ENCODE results near the gene OCEL1. TPM values are rescaled to one million over a fixed set of nuclear protein-coding genes. Genes with fewer than 3 reads are reported as not detected.

Gene OCEL1
- total and polyA plus RNA-seq, 2 of the 13 experiments (the other 11 are each of a cell fraction or from before 2014, with no cell fraction given) = 10.6 to 17.2 TPM

DNA sequence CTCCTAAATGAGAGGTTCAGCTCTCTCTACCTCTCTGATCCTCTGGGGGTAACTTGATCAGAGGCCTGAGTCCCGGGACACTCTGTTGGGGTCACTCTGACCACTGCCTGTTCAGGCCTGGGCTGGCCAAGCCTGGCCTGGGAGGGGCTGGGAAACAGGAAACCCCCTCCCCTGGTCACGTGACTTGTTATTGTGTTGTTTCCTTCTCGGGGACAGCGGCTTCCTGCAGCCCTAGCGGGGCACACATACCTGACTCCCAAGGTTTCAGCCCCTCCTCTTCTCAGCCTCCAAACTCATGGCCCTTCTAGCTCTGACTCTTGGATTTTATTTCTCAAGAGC lies 38.6 kb downstream of the OCEL1 start, which contains the start of gene USHBP1 (continued):
- TF ChIP-seq, protein P1, sequence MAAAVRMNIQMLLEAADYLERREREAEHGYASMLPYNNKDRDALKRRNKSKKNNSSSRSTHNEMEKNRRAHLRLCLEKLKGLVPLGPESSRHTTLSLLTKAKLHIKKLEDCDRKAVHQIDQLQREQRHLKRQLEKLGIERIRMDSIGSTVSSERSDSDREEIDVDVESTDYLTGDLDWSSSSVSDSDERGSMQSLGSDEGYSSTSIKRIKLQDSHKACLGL (CRISPR knock-in tag; IDR thresholded peaks at IDR 0.05) = no peak
- TF ChIP-seq ZNF598 (CRISPR knock-in tag; IDR thresholded peaks at IDR 0.05; ENCODE audit: borderline replicate concordance) = no peak
- TF ChIP-seq, protein P2, sequence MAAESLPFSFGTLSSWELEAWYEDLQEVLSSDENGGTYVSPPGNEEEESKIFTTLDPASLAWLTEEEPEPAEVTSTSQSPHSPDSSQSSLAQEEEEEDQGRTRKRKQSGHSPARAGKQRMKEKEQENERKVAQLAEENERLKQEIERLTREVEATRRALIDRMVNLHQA (CRISPR knock-in tag; IDR thresholded peaks at IDR 0.05) = no peak
- TF ChIP-seq PTBP1 (IDR thresholded peaks at IDR 0.05; ENCODE audit: low read depth, low read length, poor library complexity, severe bottlenecking) = no peak
- TF ChIP-seq ZIK1 (CRISPR knock-in tag; IDR thresholded peaks at IDR 0.05; ENCODE audit: borderline replicate concordance, low read depth) = no peak
- TF ChIP-seq ZNF672 (CRISPR knock-in tag; IDR thresholded peaks at IDR 0.05) = no peak
- no peak; the same call in 1 of the 2 replicates for TF ChIP-seq GATAD2A (CRISPR knock-in tag; IDR thresholded peaks at IDR 0.05)
- no peak for TF ChIP-seq ZNF263 (CRISPR knock-in tag; IDR thresholded peaks at IDR 0.05)
- peak; percentile 41; the same call in 1 of the 2 replicates for TF ChIP-seq ZFX (CRISPR knock-in tag; IDR thresholded peaks at IDR 0.05; ENCODE audit: low read depth)
- TF ChIP-seq, protein P3, sequence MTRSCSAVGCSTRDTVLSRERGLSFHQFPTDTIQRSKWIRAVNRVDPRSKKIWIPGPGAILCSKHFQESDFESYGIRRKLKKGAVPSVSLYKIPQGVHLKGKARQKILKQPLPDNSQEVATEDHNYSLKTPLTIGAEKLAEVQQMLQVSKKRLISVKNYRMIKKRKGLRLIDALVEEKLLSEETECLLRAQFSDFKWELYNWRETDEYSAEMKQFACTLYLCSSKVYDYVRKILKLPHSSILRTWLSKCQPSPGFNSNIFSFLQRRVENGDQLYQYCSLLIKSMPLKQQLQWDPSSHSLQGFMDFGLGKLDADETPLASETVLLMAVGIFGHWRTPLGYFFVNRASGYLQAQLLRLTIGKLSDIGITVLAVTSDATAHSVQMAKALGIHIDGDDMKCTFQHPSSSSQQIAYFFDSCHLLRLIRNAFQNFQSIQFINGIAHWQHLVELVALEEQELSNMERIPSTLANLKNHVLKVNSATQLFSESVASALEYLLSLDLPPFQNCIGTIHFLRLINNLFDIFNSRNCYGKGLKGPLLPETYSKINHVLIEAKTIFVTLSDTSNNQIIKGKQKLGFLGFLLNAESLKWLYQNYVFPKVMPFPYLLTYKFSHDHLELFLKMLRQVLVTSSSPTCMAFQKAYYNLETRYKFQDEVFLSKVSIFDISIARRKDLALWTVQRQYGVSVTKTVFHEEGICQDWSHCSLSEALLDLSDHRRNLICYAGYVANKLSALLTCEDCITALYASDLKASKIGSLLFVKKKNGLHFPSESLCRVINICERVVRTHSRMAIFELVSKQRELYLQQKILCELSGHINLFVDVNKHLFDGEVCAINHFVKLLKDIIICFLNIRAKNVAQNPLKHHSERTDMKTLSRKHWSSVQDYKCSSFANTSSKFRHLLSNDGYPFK (CRISPR knock-in tag; IDR thresholded peaks at IDR 0.05; ENCODE audit: borderline replicate concordance) = no peak
- TF ChIP-seq, protein P4, sequence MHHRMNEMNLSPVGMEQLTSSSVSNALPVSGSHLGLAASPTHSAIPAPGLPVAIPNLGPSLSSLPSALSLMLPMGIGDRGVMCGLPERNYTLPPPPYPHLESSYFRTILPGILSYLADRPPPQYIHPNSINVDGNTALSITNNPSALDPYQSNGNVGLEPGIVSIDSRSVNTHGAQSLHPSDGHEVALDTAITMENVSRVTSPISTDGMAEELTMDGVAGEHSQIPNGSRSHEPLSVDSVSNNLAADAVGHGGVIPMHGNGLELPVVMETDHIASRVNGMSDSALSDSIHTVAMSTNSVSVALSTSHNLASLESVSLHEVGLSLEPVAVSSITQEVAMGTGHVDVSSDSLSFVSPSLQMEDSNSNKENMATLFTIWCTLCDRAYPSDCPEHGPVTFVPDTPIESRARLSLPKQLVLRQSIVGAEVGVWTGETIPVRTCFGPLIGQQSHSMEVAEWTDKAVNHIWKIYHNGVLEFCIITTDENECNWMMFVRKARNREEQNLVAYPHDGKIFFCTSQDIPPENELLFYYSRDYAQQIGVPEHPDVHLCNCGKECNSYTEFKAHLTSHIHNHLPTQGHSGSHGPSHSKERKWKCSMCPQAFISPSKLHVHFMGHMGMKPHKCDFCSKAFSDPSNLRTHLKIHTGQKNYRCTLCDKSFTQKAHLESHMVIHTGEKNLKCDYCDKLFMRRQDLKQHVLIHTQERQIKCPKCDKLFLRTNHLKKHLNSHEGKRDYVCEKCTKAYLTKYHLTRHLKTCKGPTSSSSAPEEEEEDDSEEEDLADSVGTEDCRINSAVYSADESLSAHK (CRISPR knock-in tag; IDR thresholded peaks at IDR 0.05; ENCODE audit: borderline replicate concordance) = no peak
- no peak for TF ChIP-seq FOXM1 (CRISPR knock-in tag; IDR thresholded peaks at IDR 0.05)
- no peak for TF ChIP-seq RFXAP (CRISPR knock-in tag; IDR thresholded peaks at IDR 0.05; ENCODE audit: borderline replicate concordance)
- TF ChIP-seq IKZF4 (CRISPR knock-in tag; IDR thresholded peaks at IDR 0.05; ENCODE audit: borderline replicate concordance, low read depth, not compliant biosample characterization) = no peak
- TF ChIP-seq, protein P5, sequence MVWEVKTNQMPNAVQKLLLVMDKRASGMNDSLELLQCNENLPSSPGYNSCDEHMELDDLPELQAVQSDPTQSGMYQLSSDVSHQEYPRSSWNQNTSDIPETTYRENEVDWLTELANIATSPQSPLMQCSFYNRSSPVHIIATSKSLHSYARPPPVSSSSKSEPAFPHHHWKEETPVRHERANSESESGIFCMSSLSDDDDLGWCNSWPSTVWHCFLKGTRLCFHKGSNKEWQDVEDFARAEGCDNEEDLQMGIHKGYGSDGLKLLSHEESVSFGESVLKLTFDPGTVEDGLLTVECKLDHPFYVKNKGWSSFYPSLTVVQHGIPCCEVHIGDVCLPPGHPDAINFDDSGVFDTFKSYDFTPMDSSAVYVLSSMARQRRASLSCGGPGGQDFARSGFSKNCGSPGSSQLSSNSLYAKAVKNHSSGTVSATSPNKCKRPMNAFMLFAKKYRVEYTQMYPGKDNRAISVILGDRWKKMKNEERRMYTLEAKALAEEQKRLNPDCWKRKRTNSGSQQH (CRISPR knock-in tag; IDR thresholded peaks at IDR 0.05; ENCODE audit: low read depth) = no peak
- TF ChIP-seq, protein P6, sequence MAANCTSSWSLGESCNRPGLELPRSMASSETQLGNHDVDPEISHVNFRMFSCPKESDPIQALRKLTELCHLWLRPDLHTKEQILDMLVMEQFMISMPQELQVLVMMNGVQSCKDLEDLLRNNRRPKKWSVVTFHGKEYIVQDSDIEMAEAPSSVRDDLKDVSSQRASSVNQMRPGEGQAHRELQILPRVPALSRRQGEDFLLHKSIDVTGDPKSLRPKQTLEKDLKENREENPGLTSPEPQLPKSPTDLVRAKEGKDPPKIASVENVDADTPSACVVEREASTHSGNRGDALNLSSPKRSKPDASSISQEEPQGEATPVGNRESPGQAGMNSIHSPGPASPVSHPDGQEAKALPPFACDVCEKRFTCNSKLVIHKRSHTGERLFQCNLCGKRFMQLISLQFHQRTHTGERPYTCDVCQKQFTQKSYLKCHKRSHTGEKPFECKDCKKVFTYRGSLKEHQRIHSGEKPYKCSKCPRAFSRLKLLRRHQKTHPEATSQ (CRISPR knock-in tag; IDR thresholded peaks at IDR 0.05; ENCODE audit: borderline replicate concordance) = no peak
- TF ChIP-seq ZNF616 (CRISPR knock-in tag; IDR thresholded peaks at IDR 0.05; ENCODE audit: low read depth) = no peak
- TF ChIP-seq ZNF709 (CRISPR knock-in tag; IDR thresholded peaks at IDR 0.05) = no peak
- TF ChIP-seq, protein P7, sequence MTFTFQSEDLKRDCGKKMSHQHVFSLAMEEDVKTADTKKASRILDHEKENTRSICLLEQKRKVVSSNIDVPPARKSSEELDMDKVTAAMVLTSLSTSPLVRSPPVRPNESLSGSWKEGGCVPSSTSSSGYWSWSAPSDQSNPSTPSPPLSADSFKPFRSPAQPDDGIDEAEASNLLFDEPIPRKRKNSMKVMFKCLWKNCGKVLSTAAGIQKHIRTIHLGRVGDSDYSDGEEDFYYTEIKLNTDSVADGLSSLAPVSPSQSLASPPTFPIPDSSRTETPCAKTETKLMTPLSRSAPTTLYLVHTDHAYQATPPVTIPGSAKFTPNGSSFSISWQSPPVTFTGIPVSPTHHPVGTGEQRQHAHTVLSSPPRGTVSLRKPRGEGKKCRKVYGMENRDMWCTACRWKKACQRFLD (CRISPR knock-in tag; IDR thresholded peaks at IDR 0.05; ENCODE audit: borderline replicate concordance) = no peak

Measured in HepG2 (cell line).